Measurements from ENCODE around the gene TAPBP. TPM values are rescaled to one million over a fixed set of nuclear protein-coding genes. Genes with fewer than 3 reads are reported as not detected.
"Not testable (repeated sequence)": the region's sequence is repeated elsewhere in the genome, so short reads cannot be mapped to it uniquely, and the experiment has no call there.

TAPBP gene
- total RNA-seq, 1 donor from 2014 or later: 59.9 TPM

- peak; percentile 27 to 45 (median 40) for TF ChIP-seq CTCF (IDR thresholded peaks at IDR 0.05)
- no peak for TF ChIP-seq POLR2A (IDR thresholded peaks at IDR 0.05)
- peak in 1 of 2 donors; percentile 42 for TF ChIP-seq POLR2AphosphoS5 (IDR thresholded peaks at IDR 0.05; ENCODE audit: insufficient read depth in 1 of 2, low read depth in 1 of 2)
- no peaks in the 10 kb centered on the region for H3K9me3 ChIP-seq
- H3K4me3 ChIP-seq: no peak overlapping the region
- peaks cover 12% of the 10 kb centered on the region for H3K4me1 ChIP-seq
- intact Hi-C loops (cut with DNase I): no loop called here
- H3K27ac ChIP-seq: no peak overlapping the region
- no peaks in the 10 kb centered on the region for H3K36me3 ChIP-seq
- peak in 1 of 2 donors; percentile 87 for DNase-seq (ENCODE audit: extremely low spot score in 2 of 2)
- H3K27me3 ChIP-seq: no peaks in the 10 kb centered on the region
Measured at GRCh38 chr6:33344701-33345697, 31.1 kb upstream of the TAPBP start.

GRCh38 chr6:33343953-33344611, 30.2 kb upstream of the TAPBP start:
- Histone ChIP-seq H3K27ac (no peak overlapping the region), H3K36me3 (no peaks in the 10 kb centered on the region), H3K27me3 (no peaks in the 10 kb centered on the region), H3K4me3 (no peak overlapping the region), H3K9me3 (no peaks in the 10 kb centered on the region), H3K4me1 (peaks cover 12% of the 10 kb centered on the region)
- TF ChIP-seq CTCF (IDR thresholded peaks at IDR 0.05): no peak
- TF ChIP-seq POLR2AphosphoS5 (IDR thresholded peaks at IDR 0.05; ENCODE audit: insufficient read depth in 1 of 2, low read depth in 1 of 2): no peak
- no peak for TF ChIP-seq POLR2A (IDR thresholded peaks at IDR 0.05)
- intact Hi-C loops (cut with DNase I): no loop called here
- no peak for DNase-seq (ENCODE audit: extremely low spot score in 2 of 2)

- H3K4me3 ChIP-seq; H3K9me3 ChIP-seq; H3K36me3 ChIP-seq; intact Hi-C loops (cut with DNase I); H3K27ac ChIP-seq; H3K27me3 ChIP-seq; DNase-seq (ENCODE audit: extremely low spot score in 2 of 2): not testable (repeated sequence)
- H3K4me1 ChIP-seq: peaks cover 12% of the 10 kb centered on the region
Measured at GRCh38 chr6:33343606-33343952, 29.7 kb upstream of the TAPBP start.

- Histone ChIP-seq H3K27ac (no peak overlapping the region), H3K36me3 (no peaks in the 10 kb centered on the region)
Measured at GRCh38 chr6:33339193-33339592, 25.3 kb upstream of the TAPBP start.

GRCh38 chr6:33336495-33336894, 22.6 kb upstream of the TAPBP start:
- intact Hi-C loops (cut with DNase I): no loop called here
- no peak for DNase-seq (ENCODE audit: extremely low spot score in 2 of 2)

More at GRCh38 chr6:33339193-33339592, 25.3 kb upstream of the TAPBP start:
- no peak for TF ChIP-seq CTCF (IDR thresholded peaks at IDR 0.05)
- no peak for TF ChIP-seq POLR2A (IDR thresholded peaks at IDR 0.05)
- no peak for TF ChIP-seq POLR2AphosphoS5 (IDR thresholded peaks at IDR 0.05; ENCODE audit: insufficient read depth in 1 of 2, low read depth in 1 of 2)
- H3K9me3 ChIP-seq: no peaks in the 10 kb centered on the region
- H3K4me3 ChIP-seq: no peak overlapping the region
- intact Hi-C loops (cut with DNase I): no loop called here
- DNase-seq (ENCODE audit: extremely low spot score in 2 of 2): no peak
- no peaks in the 10 kb centered on the region for H3K27me3 ChIP-seq
- no peaks in the 10 kb centered on the region for H3K4me1 ChIP-seq

More at GRCh38 chr6:33336495-33336894, 22.6 kb upstream of the TAPBP start:
- TF ChIP-seq POLR2A (IDR thresholded peaks at IDR 0.05): no peak
- no peak for TF ChIP-seq CTCF (IDR thresholded peaks at IDR 0.05)
- no peak for TF ChIP-seq POLR2AphosphoS5 (IDR thresholded peaks at IDR 0.05; ENCODE audit: insufficient read depth in 1 of 2, low read depth in 1 of 2)
- H3K36me3 ChIP-seq: no peaks in the 10 kb centered on the region
- H3K9me3 ChIP-seq: no peaks in the 10 kb centered on the region
- no peak overlapping the region for H3K4me3 ChIP-seq
- no peak overlapping the region for H3K27ac ChIP-seq
- H3K27me3 ChIP-seq: no peaks in the 10 kb centered on the region
- no peaks in the 10 kb centered on the region for H3K4me1 ChIP-seq

Measured in vagina (tissue), 2 donors.